GM10266 (cell line): ENCODE results near the gene MAP3K8.
"Not testable (repeated sequence)": the region's sequence is repeated elsewhere in the genome, so short reads cannot be mapped to it uniquely, and the experiment has no call there.

ENCODE experiments used
- DNase-seq: peaks from one replicate; pipeline ENCODE4 v3.0.0; 2012; ENCODE audit errors: extremely low spot score
- TF ChIP-seq, protein P1 (sequence below): IDR thresholded peaks from 2 replicates; pipeline ENCODE4 v1.5.1; 2012; ENCODE audit warnings: mild to moderate bottlenecking, low read depth; ENCODE audit not compliant: control insufficient read depth, insufficient read depth; ENCODE audit errors: missing control alignments

MAP3K8 gene

GRCh38 chr10:30472414-30473155 is 38.6 kb downstream of the MAP3K8 start:
- TF ChIP-seq, protein P1, sequence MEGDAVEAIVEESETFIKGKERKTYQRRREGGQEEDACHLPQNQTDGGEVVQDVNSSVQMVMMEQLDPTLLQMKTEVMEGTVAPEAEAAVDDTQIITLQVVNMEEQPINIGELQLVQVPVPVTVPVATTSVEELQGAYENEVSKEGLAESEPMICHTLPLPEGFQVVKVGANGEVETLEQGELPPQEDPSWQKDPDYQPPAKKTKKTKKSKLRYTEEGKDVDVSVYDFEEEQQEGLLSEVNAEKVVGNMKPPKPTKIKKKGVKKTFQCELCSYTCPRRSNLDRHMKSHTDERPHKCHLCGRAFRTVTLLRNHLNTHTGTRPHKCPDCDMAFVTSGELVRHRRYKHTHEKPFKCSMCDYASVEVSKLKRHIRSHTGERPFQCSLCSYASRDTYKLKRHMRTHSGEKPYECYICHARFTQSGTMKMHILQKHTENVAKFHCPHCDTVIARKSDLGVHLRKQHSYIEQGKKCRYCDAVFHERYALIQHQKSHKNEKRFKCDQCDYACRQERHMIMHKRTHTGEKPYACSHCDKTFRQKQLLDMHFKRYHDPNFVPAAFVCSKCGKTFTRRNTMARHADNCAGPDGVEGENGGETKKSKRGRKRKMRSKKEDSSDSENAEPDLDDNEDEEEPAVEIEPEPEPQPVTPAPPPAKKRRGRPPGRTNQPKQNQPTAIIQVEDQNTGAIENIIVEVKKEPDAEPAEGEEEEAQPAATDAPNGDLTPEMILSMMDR, result no peak
- no peak for DNase-seq

DNA sequence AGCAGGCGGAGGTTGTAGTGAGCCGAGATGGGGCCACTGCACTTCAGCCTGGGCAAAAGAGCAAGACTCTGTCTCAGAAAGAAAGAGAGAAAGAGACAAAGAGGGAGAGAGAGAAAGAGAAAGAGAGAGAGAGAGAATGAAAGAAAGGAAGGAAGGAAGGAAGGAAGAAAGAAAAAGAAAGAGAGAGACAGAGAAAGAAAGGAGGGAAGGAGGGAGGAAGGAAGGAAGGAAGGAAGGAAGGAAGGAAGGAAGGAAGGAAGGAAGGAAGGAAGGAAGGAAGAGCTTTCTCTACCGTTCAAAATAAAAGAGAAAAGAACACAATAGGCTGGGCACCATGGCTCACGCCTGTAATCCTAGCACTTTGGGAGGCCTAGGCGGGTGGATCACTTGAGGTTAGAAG is 41.5 kb downstream of the MAP3K8 start:
- DNase-seq, result not testable (repeated sequence)

DNA sequence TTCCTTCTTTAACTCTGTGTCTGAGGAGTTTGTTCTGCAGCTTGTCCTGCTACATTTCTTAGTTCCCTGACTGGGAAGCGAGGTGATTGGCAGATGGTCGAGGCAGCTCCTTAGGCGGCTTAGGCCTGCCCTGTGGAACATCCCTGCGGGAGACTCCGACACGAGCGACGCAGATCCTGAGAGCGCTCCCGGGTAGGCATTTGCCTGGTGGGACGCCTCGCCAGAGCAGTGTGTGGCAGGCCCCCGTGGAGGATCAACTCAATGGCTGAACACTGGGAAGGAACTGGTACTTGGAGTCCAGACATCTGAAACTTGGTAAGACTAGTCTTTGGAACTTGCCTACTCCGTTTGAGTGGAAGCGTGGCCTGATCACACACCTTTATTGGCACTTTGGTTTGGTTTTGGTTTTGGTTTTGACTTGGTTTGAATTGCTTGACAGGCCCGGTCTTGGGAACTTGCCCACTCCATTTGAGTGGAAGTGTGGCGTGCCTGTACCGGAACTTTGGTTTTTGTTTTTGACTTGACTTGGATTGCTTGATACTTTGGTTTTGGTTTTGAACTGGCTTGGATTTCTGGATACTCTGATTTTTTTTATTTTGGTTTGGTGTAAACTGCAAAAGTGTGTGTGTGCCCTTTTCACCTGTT is 42.6 kb downstream of the MAP3K8 start:
- TF ChIP-seq, protein P1, result no peak
- no peak for DNase-seq

- DNase-seq, result not testable (repeated sequence)
Measured at GRCh38 chr10:30479513-30479912, 45.5 kb downstream of the MAP3K8 start.

DNA sequence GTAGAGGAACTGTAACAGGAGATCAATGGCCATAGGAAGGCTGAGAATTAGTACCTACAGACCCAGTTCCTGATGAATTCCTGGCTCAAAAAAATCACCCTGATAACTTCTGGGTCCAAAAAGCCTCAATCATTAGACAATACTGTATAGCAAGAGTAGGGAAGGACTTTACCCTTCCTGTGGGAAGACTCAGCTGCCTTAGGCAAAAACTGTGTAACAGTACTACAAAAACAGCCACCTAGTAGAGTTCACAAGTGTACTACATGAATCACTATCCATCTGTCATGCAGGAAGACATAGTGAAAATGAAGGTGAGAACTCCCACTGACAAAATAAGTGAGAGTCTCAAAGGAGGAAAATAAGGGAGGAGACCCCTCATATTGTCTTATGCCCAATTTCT is 47.6 kb downstream of the MAP3K8 start:
- no peak for DNase-seq
- TF ChIP-seq, protein P1, result no peak

DNA sequence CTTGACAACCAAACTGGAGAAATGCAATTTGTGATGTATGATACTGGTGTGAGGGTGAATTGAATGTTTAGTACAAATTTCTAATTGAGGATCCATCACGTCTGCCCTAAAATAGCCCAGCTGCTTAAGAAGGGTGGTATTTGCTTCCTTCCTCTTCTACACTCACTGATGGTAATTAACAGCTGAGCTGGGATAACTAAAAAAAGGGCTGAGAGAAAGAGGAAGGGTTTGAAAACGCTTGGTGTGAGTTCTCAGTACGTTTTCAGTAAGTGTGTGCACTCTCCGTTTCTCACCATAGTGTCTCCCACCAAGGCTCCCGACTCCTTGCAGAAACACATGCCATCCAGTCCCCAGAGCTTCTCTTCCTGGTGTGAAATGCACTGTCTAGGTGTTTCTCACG is 54.3 kb downstream of the MAP3K8 start:
- TF ChIP-seq, protein P1, result no peak
- no peak for DNase-seq

- TF ChIP-seq, protein P1, result no peak
- DNase-seq, result peak; percentile 22
Measured at GRCh38 chr10:30489346-30489745, 55.4 kb downstream of the MAP3K8 start.

- DNase-seq, result no peak
- TF ChIP-seq, protein P1, result no peak
Measured at GRCh38 chr10:30490289-30491000, 56.5 kb downstream of the MAP3K8 start.
